AML-193 (cell line): ENCODE results near the gene TCEANC.
"Not testable (repeated sequence)": the region's sequence is repeated elsewhere in the genome, so short reads cannot be mapped to it uniquely, and the experiment has no call there.

Source experiments
- DNase-seq, 2 experiments: peaks; one replicate each; lab custom pipeline; 2025; lab: John Stamatoyannopoulos, UW

Gene TCEANC

DNA sequence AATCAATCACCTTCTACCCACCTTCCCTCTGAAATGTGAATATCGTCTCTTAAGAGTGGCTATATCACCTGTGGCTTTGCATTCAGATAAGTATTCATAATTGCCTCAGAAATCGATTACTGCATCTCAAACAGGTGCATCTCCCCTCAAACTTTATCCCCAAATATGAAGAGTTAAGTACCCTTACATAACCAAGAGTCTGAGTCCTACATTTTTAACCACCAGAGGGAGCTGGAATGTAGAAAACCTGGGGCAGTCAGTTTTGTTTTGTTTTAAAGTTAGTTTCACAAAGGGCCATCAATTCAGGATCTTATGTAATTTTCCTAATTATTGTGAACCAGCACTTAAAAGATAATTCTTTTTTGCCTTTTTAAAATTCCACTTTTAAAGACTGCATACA, 5.7 kb downstream of the TCEANC start:
- peak; percentile 29 to 48 for DNase-seq

DNA sequence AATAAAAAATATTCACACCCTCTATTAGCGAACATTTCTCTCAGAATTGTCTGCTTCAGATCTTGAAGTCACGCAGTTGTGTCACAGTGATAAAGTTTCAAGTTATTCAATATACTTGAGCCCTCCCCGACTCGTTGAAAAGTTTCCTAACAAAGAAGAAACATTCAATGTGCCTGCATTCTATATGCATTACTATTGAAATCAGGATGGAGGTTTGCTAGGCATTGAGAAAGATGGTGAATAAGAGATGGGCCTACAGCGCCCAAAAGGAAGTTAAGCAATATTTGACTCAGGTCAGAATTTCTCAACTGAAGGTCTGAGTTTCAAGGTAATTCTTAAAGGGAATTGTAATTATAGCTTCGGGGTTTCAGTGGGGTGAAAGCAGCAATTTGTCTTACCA, 6.1 kb downstream of the TCEANC start:
- peak; percentile 65 to 78 for DNase-seq

DNA sequence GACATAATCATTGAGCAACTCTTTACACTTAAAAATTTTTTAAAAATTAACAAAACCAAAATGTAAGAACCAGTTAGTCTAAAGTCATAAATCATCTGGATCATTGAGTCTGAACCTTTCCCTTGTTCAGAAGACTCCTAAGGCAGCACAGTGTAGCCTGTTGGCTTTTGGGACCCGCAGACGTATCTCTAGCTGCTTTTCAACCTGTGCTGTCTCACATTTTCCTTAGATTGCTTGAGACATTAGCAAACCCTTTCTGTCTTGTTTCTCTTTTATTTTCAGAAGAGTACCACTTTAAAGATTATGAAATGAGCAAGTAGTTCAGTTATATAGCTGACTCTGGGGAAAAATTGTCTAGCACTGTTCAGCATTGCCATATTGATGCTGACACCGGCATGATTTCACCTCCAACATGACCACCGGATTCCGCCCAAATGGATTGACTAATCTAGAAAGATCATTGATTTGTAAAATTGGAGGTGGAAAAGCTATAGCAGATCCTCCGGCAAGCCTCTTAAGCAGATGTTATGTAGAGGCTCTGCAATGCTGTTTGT, 8.9 kb downstream of the TCEANC start:
- DNase-seq, result no peak

DNA sequence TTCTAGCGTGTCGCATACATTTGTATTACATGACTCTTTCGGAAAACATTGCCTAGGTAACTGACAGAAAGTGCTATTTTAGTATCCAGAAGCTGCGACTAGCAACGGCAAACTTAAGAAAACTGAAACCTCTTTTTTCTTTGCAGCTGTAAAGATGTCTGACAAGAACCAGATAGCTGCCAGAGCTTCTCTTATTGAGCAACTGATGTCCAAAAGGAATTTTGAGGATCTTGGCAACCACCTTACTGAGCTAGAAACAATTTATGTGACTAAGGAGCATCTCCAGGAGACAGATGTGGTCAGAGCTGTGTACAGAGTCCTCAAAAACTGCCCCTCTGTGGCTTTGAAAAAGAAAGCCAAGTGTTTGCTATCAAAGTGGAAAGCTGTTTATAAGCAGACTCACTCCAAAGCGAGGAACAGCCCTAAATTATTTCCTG, 9.4 kb downstream of the TCEANC start:
- DNase-seq, result no peak

DNA sequence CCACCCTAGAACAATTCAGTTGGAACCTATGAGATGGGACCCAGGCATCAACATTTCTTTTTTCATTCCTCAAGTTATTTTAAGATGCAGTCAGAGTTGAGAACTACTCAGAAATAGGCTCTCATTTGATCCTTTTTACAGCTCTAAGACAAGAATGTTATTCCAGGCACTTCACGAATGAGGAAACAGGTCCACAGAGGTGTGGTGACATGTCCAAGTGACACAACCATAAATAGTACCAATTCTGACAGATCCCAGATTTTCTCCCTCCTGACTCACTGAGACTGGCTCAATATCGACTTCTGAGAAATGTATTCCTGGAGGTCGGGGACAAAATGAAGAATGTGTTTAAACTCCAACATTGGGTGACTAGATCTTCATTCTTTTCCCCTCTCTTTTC, 11.1 kb downstream of the TCEANC start:
- DNase-seq, result no peak

DNA sequence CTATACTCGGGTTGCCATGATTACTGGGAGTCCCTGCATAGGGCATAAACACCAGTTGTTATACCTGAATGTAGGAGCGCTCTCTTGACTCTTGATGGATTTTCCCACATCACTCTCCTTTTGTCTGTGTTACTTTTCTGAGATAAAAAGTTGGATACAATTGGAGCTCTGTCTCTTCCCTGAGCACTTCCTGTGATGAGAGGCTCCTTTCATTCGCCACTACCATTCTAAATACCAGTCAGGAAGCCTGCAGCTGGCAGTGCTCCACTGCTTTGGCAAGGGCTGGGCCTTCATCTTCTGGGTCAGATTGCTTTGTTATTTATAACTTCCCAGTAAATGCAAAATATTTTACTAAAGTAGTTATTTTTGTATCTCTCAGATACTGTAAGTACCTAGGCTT, 13.9 kb downstream of the TCEANC start:
- no peak for DNase-seq

DNA sequence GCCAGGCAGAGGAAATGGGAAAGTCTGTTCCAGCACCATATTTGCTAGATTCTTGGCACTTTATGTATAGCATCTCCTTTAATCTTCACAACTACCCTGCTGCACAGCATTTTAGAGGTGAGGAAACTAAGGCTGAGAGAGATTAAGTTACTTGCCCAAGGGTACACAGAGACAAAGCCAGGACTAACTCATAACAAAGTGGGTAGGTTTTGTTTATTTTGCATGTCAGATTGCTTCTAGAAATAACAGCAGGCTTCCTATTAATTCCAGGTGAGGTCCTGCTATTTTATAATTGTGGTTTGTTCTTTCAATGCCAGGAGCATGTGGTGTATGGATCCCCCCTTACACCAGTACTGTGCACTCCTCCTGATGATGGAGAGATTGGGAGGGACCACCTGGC, 15.0 kb downstream of the TCEANC start:
- DNase-seq, result no peak

DNA sequence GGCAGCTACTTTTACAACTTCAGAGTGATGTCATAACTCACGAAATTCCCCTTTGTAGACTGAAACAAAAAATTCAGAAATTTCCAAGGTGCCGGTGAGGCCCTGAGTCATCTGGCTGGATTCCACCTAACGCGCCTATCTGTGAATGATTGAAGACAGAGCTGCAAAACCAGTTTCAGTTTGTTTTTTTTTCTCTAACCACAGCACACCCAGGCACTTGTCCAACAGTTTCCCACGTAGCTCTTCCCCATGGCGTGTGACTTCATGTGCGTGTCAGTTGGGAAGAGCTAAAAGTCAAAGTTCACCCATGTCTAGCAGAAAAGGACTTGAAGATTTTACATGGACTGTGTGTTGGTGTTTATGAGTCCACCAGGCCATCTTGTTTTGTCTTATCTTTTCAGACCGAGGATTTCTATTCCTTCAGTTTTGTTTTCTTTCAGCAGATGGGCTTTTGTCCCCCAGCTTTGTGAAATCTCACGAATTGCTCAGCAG, 16.4 kb downstream of the TCEANC start:
- DNase-seq, result peak; percentile 57 to 61

DNA sequence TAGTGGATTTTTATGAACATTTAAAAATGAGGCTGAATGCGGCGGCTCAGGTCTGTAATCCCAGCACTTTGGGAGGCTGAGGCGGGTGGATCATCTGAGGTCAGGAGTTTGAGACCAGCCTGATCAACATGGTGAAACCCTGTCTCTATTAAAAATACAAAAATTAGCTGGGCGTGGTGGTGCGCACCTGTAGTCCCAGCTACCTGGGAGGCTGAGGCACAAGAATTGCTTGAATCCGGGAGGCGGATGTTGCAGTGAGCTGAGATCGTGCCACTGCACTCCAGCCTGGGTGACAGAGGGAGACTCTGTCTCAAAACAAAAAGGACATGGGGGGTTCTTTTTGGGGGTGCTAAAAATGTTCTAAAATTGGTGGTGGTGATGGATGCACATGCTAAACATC, 16.8 kb downstream of the TCEANC start:
- not testable (repeated sequence) for DNase-seq

DNA sequence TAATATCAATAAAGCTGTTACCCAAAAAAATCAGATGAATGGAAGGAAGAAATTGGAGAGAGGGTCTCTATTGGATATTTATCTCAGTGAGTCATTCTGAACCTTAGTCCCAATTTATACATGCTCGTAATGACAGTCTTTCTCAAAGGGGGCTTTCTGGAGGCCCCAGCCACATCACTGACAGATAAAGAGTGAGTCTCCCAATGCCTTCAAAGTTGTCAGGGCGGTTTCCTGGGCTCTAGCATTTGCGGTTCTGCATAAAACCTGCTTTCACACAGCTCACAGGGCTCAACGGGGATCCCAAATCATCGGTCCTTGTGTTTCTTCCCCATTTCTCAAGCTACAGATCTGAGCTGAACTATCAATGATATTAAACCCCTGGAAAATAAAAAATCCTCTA, 17.3 kb downstream of the TCEANC start:
- DNase-seq, result no peak

DNA sequence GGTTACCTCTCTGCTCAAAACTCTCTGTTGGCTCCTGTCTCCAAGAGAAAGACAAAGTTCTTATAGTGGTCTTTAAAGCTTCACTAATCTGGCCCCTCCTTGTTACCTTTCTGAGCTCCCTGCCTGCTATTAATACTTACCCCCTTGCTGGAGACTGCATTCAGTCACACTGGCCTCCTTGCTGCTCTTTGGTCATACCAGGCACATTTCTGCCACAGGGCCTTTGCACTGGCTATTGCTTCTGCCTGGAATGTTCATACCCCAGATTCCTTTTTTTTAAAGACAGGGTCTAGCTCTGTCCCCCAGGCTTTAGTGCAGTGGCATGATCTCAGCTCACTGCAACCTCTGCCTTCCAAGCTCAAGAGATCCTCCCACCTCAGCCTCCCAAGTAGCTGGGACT, 20.1 kb downstream of the TCEANC start:
- DNase-seq, result no peak

DNA sequence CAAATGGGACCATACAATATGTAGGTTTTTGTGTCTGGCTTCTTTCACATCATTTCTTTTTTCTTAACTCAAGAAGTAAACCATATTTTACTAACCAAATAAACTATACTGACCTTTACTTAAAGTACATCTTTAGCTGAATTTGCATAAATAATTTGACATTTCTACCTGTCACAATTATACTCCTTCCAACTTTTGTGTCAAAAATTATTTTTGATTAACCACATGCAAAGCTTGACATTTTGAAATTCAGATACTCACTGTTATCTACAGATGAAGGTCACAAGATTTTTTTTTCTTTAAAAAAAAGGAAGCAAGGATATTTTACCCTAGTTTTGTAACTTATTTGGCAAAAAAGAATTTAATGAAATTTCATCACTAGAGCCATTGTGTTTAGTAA, 23.9 kb downstream of the TCEANC start:
- no peak for DNase-seq

DNA sequence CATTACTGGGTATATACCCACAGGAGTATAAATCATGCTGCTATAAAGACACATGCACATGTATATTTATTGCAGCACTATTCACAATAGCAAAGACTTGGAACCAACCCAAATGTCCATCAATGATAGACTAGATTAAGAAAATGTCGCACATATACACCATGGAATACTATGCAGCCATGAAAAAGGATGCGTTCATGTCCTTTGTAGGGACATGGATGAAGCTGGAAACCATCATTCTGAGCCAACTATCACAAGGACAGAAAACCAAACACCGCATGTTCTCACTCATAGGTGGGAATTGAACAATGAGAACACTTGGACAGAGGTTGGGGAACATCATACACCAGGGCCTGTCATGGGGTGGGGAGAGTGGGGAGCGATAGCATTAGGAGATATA, 26.8 kb downstream of the TCEANC start:
- not testable (repeated sequence) for DNase-seq

DNA sequence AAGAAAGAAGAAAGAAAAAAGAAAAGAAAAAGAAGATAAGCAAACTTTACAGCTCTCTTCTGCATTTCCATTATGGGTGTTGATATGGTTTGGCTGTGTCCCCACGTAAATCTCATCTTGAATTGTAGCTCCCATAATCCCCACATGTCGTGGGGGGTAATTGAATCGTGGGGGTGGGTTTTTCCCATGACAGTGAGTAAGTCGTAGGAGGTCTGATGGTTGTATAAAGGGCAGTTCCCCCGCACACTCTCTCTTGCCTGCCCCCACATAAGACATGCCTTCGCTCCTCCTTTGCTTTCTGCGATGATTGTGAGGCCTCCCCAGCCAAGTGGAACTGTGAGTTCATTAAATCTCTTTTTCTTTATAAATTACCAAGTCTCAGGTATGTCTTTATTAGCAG, 28.7 kb downstream of the TCEANC start:
- DNase-seq, result no peak

DNA sequence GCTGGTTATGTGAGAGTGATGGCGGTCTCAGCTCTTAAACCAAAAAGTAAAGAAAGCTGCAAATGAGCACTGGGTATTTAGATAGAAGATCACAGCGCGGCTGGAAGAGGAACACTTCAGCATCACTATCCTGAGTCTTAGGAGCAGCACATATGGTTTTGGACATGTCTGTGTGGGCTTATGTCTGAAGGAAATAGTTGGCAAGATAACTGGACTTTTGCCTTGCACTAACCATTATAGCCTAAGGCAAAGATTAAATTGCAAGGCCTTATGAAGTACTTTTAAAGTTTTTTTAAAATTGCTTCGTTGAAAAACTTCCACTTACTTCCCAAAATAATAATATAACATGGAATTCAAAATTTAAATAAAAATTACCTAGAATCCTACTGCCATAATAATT, 31.4 kb downstream of the TCEANC start:
- DNase-seq, result no peak

DNA sequence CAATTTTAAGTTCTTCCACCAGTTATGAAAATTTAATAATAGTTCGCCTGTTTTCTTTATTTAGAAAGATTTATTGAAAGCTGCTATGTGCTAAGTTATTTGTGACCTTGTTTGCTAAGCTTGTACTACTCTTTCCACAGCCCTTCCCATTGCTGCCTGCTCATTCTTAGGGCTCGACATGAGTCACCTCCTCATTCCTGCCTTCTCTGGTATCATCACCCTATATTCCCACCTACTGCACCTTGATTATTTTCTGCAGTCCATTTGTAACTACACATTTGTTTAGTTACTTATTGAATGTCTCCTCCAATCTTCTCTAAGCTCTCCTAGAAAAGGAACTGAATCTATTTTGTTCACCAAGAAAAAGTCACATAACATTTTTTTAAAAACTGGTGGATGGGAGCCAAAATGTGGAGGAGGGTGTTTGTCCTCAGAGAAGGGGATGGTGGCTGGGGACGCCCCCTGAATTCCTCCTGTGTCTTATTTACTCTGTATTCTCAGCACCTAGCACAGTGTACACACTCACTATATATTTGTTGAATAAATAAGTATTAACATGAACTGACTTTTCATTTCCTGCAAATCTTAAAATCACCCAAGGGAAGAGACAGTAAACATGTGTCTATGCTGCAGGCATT, 32.3 kb downstream of the TCEANC start:
- DNase-seq, result no peak

DNA sequence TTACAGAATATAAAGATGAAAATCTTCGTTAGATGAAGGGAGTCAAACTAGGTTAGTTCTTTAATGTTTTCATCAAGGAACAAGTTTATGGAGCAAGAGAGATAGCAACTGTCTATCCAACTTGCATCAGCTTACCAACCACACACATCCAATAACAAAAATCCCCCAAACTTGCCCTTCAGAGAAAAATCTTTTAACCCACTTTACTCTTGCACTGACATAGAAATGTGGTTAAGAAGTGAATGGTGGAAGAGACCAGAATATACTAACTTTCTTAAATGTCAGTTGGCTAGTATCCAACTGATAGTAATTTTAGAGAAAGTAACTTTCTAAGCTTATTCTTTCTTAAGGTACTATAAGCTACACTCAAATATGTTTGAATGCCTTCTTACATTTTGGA, 34.3 kb downstream of the TCEANC start:
- DNase-seq, result no peak

DNA sequence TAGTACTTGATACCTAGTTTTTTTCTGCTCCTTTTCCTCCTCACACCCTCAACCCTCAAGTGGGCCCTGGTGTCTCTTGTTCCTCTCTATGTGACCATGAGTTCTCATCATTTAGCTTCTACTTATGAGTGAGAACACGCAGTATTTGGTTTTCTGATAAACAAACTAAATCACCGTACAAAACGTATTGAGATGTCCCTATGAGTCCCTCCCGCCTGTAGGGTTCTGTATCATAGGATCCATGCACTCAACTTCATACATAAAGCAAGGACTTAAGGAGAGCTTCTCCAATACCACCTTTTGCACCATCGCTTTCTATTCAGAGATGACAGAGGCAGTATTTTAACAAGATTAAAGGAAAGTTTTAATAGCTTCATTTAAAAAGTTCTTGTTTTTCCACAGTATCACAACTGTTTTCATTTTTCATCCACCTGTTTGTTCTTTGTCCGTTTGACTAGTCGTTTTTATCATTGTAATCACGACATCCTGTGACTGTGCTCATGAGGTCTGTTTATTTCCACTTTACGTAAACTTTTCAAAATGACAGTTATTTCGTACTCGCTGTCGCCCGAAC, 35.5 kb downstream of the TCEANC start:
- no peak for DNase-seq

DNA sequence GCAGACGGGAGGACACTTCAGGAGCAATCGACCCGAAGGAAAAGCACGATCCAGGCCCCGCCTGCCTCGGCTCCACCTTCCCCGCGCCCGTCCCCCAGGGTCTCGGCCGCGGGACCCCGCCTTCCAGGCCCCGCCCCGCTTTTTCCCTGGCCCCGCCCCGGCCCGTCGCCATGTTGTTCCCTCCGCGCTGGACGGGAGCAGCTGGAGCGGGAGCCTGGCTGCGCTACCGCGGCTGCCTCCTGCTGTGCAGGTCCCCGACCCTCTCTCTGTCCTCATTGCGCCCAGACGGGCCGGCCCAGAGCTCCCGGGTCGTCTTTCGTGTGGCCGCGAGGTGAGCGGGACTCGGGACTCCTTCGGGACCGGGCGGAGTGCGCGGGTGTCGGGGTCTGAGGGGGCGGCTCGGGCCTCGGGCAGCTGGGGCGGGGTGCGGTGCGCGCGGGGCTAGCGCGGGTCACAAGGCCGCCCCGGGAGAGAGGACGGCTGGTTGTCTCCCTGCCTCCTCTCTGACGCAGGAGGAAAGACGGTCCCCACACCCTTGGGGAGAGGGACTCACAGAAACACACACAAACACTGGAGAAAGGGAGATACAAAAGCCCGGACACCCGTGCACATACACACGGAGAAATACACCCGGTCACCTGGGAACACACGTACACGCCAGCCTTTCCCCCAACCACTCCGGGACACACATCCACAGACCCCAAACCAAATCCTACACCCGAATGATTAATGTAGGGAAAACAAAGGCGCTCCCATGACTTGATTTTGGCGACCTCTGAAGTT, 36.2 kb downstream of the TCEANC start, which contains the start of gene RAB9A:
Gene RAB9A (plus strand): TSS at position 171 of the 783 bp plus-strand sequence. CDS start 19,619 bp downstream, outside the sequence.
- peak; percentile 24 to 49 for DNase-seq

DNA sequence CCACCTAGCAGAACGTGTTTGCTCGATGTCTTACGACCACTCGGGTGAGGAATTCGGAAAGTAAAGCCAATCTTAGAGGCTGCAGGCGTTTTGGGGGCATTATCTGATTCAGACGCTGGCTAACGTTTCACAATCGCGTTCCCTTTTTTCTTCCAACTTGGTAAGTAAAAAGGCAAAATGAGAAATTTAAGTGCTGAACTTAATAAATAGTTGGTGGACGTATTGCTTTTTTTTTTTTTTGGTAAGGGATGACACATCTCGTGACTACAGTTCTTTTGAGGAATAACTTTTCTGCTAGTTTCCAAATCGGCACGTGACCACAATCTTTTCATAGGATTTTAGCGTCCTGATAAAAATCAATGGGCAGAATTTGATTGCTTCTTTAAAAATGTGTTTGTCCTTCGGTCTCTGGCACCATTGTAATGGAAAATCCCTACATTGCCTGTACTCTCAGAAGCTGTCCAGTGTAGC, 36.8 kb downstream of the TCEANC start:
- DNase-seq, result no peak

DNA sequence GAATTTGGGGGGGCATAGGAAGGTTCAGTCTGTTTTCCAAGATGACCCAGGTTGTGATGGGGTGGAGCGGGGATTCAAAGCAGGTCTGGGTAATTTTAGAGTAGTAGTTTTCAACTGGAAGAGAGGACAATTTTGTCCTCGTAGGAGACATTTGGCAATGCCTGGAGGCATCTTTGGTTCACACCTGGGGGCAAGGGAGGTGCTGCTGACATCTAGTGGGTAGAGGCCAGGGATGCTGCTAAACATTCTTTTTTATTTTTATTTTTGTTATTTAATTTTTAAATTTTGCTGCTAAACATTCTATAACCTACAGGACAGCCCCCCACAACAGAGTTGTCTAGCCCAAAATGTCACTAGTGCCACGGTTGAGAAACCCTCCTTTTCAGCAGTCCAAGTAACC, 37.9 kb downstream of the TCEANC start:
- DNase-seq, result no peak

DNA sequence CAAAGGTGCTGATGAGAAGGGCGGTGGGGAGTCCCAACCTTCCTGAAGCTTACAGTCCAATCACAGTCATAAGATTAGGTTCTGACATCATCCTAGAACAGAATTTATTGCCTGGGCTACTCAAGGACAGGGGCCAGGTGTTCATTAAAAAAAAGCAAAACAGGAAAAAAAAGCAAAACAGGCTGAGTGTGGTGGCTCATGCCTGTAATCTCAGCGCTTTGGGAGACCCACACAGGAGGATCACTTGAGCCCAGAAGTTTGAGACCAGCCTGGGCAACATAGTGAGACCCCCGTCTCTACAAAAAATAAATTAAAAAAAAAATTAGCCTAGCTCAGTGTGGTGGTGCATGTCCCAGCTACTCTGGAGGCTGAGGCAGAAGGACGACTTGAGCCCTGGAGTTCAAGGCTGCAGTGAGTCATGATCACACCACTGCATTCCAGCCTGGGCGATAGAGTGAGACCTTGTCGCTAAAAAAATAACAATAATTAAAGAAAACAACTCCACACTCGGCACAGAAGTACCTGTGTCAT, 39.0 kb downstream of the TCEANC start:
- no peak for DNase-seq
